H1 (cell line): ENCODE measurements around the gene FMNL1. TPM values are rescaled to one million over a fixed set of nuclear protein-coding genes. Genes with fewer than 3 reads are reported as not detected.
A peak's percentile ranks its signal among the peaks of the same experiment; 100 is the strongest.

Experiments
- CTCF ChIA-PET: fragments of 300-600 bp; sonication (Branson Sonifier 250); formaldehyde crosslinking; loops from one replicate; lab custom pipeline; 2021; ENCODE audit not compliant: partially characterized antibody; lab: Charles Lee
- POLR2A ChIA-PET: fragments of 300-600 bp; sonication (Branson Sonifier 250); formaldehyde crosslinking; loops from one replicate; lab custom pipeline; 2021; ENCODE audit warnings: inconsistent platforms; ENCODE audit not compliant: partially characterized antibody; lab: Charles Lee
- DNase-seq, 2 experiments: peaks; one replicate each; pipeline versions ENCODE4 v3.0.0 to v3.0.0-alpha.2; 2010 to 2022; ENCODE audit warnings: low spot score in 2 of 2, low read depth in 1 of 2, mixed read lengths in 1 of 2
- FAIRE-seq: peaks from 2 replicates; lab custom pipeline; 2011; peaks lifted over from hg19 to GRCh38; lab: Jason Lieb, UNC
- H2AFZ ChIP-seq: 2 replicates; pipeline ENCODE4 v1.8.1; 2012; ENCODE audit warnings: low read length, inconsistent platforms
- H2AK5ac ChIP-seq: 2 replicates; pipeline ENCODE4 v1.6.1; 2013; ENCODE audit warnings: low read depth, low read length
- H2BK120ac ChIP-seq: replicated peaks from 2 replicates; pipeline ENCODE3; 2013; ENCODE audit warnings: low read depth, low read length, inconsistent platforms
- H2BK12ac ChIP-seq: 2 replicates; pipeline ENCODE4 v1.6.1; 2013; ENCODE audit warnings: low read depth, low read length
- H2BK15ac ChIP-seq: 2 replicates; pipeline ENCODE4 v1.6.1; 2013; ENCODE audit warnings: low read length
- H2BK20ac ChIP-seq: 2 replicates; pipeline ENCODE4 v1.6.1; 2013; ENCODE audit warnings: low read length
- H2BK5ac ChIP-seq: 2 replicates; pipeline ENCODE4 v1.6.1; 2013; ENCODE audit warnings: low read depth, low read length
- H3K14ac ChIP-seq: 2 replicates; pipeline ENCODE4 v1.6.1; 2013; ENCODE audit warnings: inconsistent platforms; ENCODE audit not compliant: insufficient read length
- H3K18ac ChIP-seq: 2 replicates; pipeline ENCODE4 v1.6.1; 2013; ENCODE audit warnings: low read length; ENCODE audit errors: extremely low read depth
- H3K23ac ChIP-seq: 2 replicates; pipeline ENCODE4 v1.6.1; 2013; ENCODE audit warnings: inconsistent platforms; ENCODE audit not compliant: insufficient read length
- H3K23me2 ChIP-seq: 2 replicates; pipeline ENCODE4 v1.6.1; 2013; ENCODE audit warnings: low read depth, low read length
- H3K27ac ChIP-seq: 2 replicates; pipeline ENCODE4 v1.6.1; 2011; ENCODE audit warnings: low read depth, low read length, inconsistent platforms
- H3K27me3 ChIP-seq, 4 experiments: replicated peaks in 1 of 4; 1 replicate in 1 of 4; 2 replicates in 3 of 4; pipeline versions ENCODE4 v1.6.1 to v1.8.1; 2011 to 2013; ENCODE audit warnings: low read length in 3 of 4, mild to moderate bottlenecking in 3 of 4, inconsistent platforms in 2 of 4, mixed read lengths in 2 of 4, moderate library complexity in 1 of 4; ENCODE audit not compliant: control insufficient read depth in 3 of 4, insufficient read depth in 3 of 4; ENCODE audit errors: extremely low read depth in 1 of 4
- H3K36me3 ChIP-seq, 4 experiments: 2 replicates each; pipeline versions ENCODE4 v1.6.1 to v1.8.1; 2011 to 2013; ENCODE audit warnings: mild to moderate bottlenecking in 4 of 4, low read length in 3 of 4, moderate library complexity in 2 of 4, control low read depth in 1 of 4, inconsistent platforms in 1 of 4; ENCODE audit not compliant: insufficient read depth in 4 of 4, control insufficient read depth in 2 of 4
- H3K4ac ChIP-seq: replicated peaks from 2 replicates; pipeline ENCODE3; 2013; ENCODE audit warnings: low read length, low read depth, mixed read lengths, inconsistent platforms; ENCODE audit not compliant: insufficient read length
- H3K4me1 ChIP-seq, 4 experiments: replicated peaks in 1 of 4; 1 replicate in 1 of 4; 2 replicates in 3 of 4; pipeline versions ENCODE4 v1.6.1 to v1.8.1; 2011 to 2013; ENCODE audit warnings: low read length in 3 of 4, inconsistent platforms in 2 of 4, mixed read lengths in 1 of 4; ENCODE audit not compliant: insufficient read depth in 4 of 4, control insufficient read depth in 3 of 4
- H3K4me2 ChIP-seq, 2 experiments: 2 replicates each; pipeline versions ENCODE4 v1.6.1 to v1.8.1; 2011 to 2013; ENCODE audit warnings: low read depth in 2 of 2, low read length in 2 of 2, control low read depth in 1 of 2, inconsistent platforms in 1 of 2, mild to moderate bottlenecking in 1 of 2; ENCODE audit not compliant: insufficient read depth in 1 of 2
- H3K4me3 ChIP-seq, 4 experiments: fragments of 200-600, 300-600 bp in 1 of 4; sonication (generic), shearing (Covaris generic), sonication (Bioruptor Twin) in 1 of 4; 2 replicates each; pipeline versions ENCODE4 v1.5.1 to v1.8.1; 2011 to 2016; ENCODE audit warnings: low read length in 4 of 4, low read depth in 3 of 4, control low read depth in 2 of 4, inconsistent platforms in 2 of 4, mild to moderate bottlenecking in 2 of 4, mixed read lengths in 1 of 4, moderate library complexity in 1 of 4; ENCODE audit not compliant: insufficient read depth in 2 of 4; ENCODE audit errors: extremely low read depth in 1 of 4
- H3K56ac ChIP-seq: replicated peaks from 2 replicates; pipeline ENCODE3; 2013; ENCODE audit warnings: low read depth, mild to moderate bottlenecking, mixed read lengths, low read length, inconsistent platforms; ENCODE audit not compliant: insufficient read length
- H3K79me1 ChIP-seq: 2 replicates; pipeline ENCODE4 v1.6.1; 2013; ENCODE audit warnings: low read depth, low read length, control low read depth
- H3K79me2 ChIP-seq, 2 experiments: 2 replicates each; pipeline versions ENCODE4 v1.6.1 to v1.8.1; 2012 to 2013; ENCODE audit warnings: low read length in 2 of 2, mild to moderate bottlenecking in 2 of 2, inconsistent platforms in 1 of 2; ENCODE audit not compliant: insufficient read depth in 2 of 2, control insufficient read depth in 1 of 2
- H3K9ac ChIP-seq, 4 experiments: replicated peaks in 1 of 4; 1 replicate in 1 of 4; 2 replicates in 3 of 4; pipeline versions ENCODE4 v1.6.1 to v1.8.1; 2011 to 2013; ENCODE audit warnings: low read depth in 3 of 4, low read length in 3 of 4, control low read depth in 2 of 4, mild to moderate bottlenecking in 2 of 4, moderate library complexity in 2 of 4, inconsistent platforms in 1 of 4; ENCODE audit errors: extremely low read depth in 1 of 4
- H3K9me3 ChIP-seq, 2 experiments: 2 replicates each; pipeline versions ENCODE4 v1.6.1 to v1.8.1; 2012 to 2013; ENCODE audit warnings: mild to moderate bottlenecking in 2 of 2, moderate library complexity in 2 of 2, control low read depth in 1 of 2, inconsistent platforms in 1 of 2, low read depth in 1 of 2, low read length in 1 of 2, mixed read lengths in 1 of 2; ENCODE audit not compliant: insufficient read depth in 2 of 2
- H4K20me1 ChIP-seq, 2 experiments: replicated peaks in 1 of 2; 2 replicates each; pipeline versions ENCODE3 to v1.8.1; 2011 to 2013; ENCODE audit warnings: inconsistent platforms in 2 of 2, low read length in 2 of 2, mild to moderate bottlenecking in 1 of 2; ENCODE audit not compliant: insufficient read depth in 2 of 2, control insufficient read depth in 1 of 2
- H4K5ac ChIP-seq: 2 replicates; pipeline ENCODE4 v1.6.1; 2013; ENCODE audit warnings: low read length, low read depth, mixed read lengths, inconsistent platforms; ENCODE audit not compliant: insufficient read length
- H4K8ac ChIP-seq: 2 replicates; pipeline ENCODE4 v1.8.0; 2013; ENCODE audit warnings: mild to moderate bottlenecking, moderate library complexity, low read length, inconsistent platforms; ENCODE audit not compliant: insufficient read depth; ENCODE audit errors: extremely low read depth
- H4K91ac ChIP-seq: replicated peaks from 2 replicates; pipeline ENCODE3; 2013; ENCODE audit warnings: low read length, mixed read lengths, inconsistent platforms; ENCODE audit not compliant: insufficient read length
- CBX5 ChIP-seq: fragments of 300-800, 300-1000 bp; sonication (generic); IDR thresholded peaks from 2 replicates; pipeline ENCODE4 v1.7.1; 2016; ENCODE audit warnings: antibody characterized with exemption, low read length, low read depth
- CBX8 ChIP-seq: fragments of 300-800, 300-1000 bp; sonication (generic); IDR thresholded peaks from 2 replicates; pipeline ENCODE4 v1.7.1; 2016; ENCODE audit warnings: low read depth, low read length, borderline replicate concordance
- JUND ChIP-seq: IDR thresholded peaks from 2 replicates; pipeline ENCODE4 v1.6.1; 2011; ENCODE audit warnings: mild to moderate bottlenecking, improper control_type of control experiment, low read length
- POLR2A ChIP-seq, 2 experiments: IDR thresholded peaks; 1 replicate in 1 of 2; 2 replicates in 1 of 2; pipeline ENCODE4 v1.6.1; 2011; ENCODE audit warnings: low read depth in 2 of 2, low read length in 2 of 2, mild to moderate bottlenecking in 2 of 2; ENCODE audit errors: control extremely low read depth in 1 of 2
- POLR2AphosphoS5 ChIP-seq: IDR thresholded peaks from 2 replicates; pipeline ENCODE4 v1.6.1; 2011; ENCODE audit warnings: low read depth, low read length
- RAD21 ChIP-seq, 2 experiments: IDR thresholded peaks in 1 of 2; conservative IDR thresholded peaks in 1 of 2; 2 replicates each; pipeline ENCODE4 v1.6.1; 2011; ENCODE audit warnings: low read depth in 2 of 2, low read length in 2 of 2, improper control_type of control experiment in 1 of 2, inconsistent platforms in 1 of 2, mild to moderate bottlenecking in 1 of 2, moderate library complexity in 1 of 2
- SP4 ChIP-seq: IDR thresholded peaks from 2 replicates; pipeline ENCODE4 v1.6.1; 2012; ENCODE audit warnings: low read length, inconsistent platforms
- WGBS, 2 experiments: shearing (Covaris generic) in 1 of 2; methylation state at CpG; one replicate each; pipeline versions ENCODE4 v1.1.6 to v1.1.7; 2013 to 2015; ENCODE audit warnings: low lambda C conversion rate in 2 of 2, mixed read lengths in 2 of 2, inconsistent platforms in 1 of 2, low coverage in 1 of 2, missing lambda C conversion rate in 1 of 2; ENCODE audit not compliant: insufficient replicate concordance in 2 of 2, insufficient coverage in 1 of 2, insufficient read length in 1 of 2; ENCODE audit errors: extremely low coverage in 1 of 2, missing lambda C conversion rate in 1 of 2; 5-methylcytosine and 5-hydroxymethylcytosine counted together
- polyA plus RNA-seq, 7 experiments: library from polyadenylated mRNA; depleted of rRNA in 3 of 7; stranded (reverse) in 5 of 7; unstranded in 2 of 7; fragments of >200 nt in 5 of 7; fragments of 200-250 nt in 2 of 7; gene quantifications; 1 replicate in 5 of 7; 2 replicates in 1 of 7; 4 replicates in 1 of 7; pipeline versions ENCODE4 v1.2.1 to v1.2.3, GENCODE V29; 2011 to 2013; ENCODE audit warnings: missing spikeins in 2 of 7, mixed read lengths in 2 of 7
- total RNA-seq: library from RNA; stranded (reverse); fragmentation: NEBNext Ultra II Directional; extraction: Animal tissue kit (Norgen Biotek cat#: 25700); gene quantifications from 2 replicates; pipeline ENCODE4 v1.2.1, GENCODE V29; 2021
- TF ChIP-seq, protein P1 (sequence below), 3 experiments: IDR thresholded peaks; 1 replicate in 2 of 3; 2 replicates in 1 of 3; pipeline versions ENCODE4 v1.5.1 to v1.6.1; 2011; ENCODE audit warnings: low read length in 3 of 3, mild to moderate bottlenecking in 3 of 3, inconsistent platforms in 2 of 3, low read depth in 1 of 3, moderate library complexity in 1 of 3; ENCODE audit not compliant: insufficient read depth in 1 of 3; ENCODE audit errors: control extremely low read depth in 1 of 3

FMNL1 gene
- total and polyA plus RNA-seq, 2 of the 8 experiments (the other 6 are each of a cell fraction or from before 2014, with no cell fraction given) = 2.5 to 8.6 TPM

DNA sequence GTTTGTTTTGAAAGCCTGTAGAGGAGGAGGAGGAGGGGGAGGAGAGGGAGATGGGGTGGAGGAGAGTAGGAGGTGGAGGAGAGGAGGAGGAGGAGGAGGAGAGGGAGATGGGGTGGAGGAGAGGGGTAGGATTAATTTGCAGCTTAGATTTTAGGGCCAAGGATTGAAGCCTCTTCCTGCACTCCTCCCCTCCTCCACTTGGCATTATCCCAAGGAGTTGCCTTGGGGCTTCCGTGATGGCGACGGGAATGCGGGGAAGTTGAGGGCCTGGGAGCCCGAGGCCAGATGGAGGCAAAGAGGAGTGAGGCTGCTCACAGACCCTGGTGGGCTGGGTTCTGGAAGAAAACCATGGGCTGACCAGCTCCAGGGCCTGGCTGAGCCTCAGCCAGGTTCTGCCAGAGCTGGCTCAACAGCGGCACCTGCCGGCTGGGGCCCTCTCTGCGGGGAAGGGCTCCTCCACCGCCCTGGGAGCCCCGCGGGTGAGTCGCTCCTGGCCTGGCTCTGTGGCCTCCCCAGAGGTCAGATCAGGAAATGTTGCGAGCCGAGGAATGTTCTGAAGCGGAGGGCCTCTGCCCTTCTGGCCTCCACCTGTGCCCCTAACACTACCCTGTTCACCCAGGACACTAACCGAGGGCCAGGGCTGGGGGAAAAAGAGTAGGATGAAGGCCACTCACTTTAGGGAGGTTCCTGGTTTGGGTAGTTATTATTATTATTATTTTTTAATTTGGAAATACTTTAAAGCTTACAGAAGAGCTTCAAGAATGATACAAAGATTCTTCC is 23.9 kb upstream of the FMNL1 start:
- H3K4ac ChIP-seq = peak overlapping the region; percentile 83
- peak overlapping the region; percentile 85 for H4K5ac ChIP-seq
- H4K8ac ChIP-seq = peak overlapping the region; percentile 81
- WGBS, 2 experiments = 5% methylated on average over 15 of the region's 16 CpGs; no CpG with 5 or more reads in 1 of the 2 experiments
- H3K9me3 ChIP-seq = no peaks in the 10 kb centered on the region
- peak overlapping the region; percentile 29; the same call in 1 of the 2 replicates for H2BK20ac ChIP-seq
- 0 out of 2 replicates have a peak overlapping the region, but pooled peaks have one; percentile 50 for H2BK15ac ChIP-seq
- H3K23me2 ChIP-seq = no peaks in the 10 kb centered on the region
- ChIA-PET CTCF (interaction anchor here (0.7 to 11.9 kb wide), 43 partner anchors 9 to 427 kb away, joined by 3 to 187 read pairs (median 5); partner anchors contain the start of genes ACBD4, HEXIM1, HEXIM2 and PLCD3), POLR2A (interaction anchor here (0.6 to 10.4 kb wide), 12 partner anchors 9 to 82 kb away, joined by 3 to 199 read pairs (median 6); partner anchors contain the start of genes ACBD4, HEXIM1 and HEXIM2)
- peaks cover 2 to 9% (median 7%) of the 10 kb centered on the region in 4 experiments; a peak in 5 of 7 replicates for H3K4me1 ChIP-seq
- peak overlapping the region in 1 of 4 experiments; percentile 35; a peak in 2 of 8 replicates for H3K4me3 ChIP-seq
- no peak overlapping the region for H3K56ac ChIP-seq
- H2AFZ ChIP-seq = peak overlapping the region; percentile 82; the same call in 1 of the 2 replicates
- H3K27me3 ChIP-seq = no peaks in the 10 kb centered on the region
- DNase-seq (peak; percentile 90 to 100), FAIRE-seq (no peak)
- H2BK5ac ChIP-seq = peak overlapping the region; percentile 84
- H3K4me2 ChIP-seq = peak overlapping the region; percentile 3 to 60; a peak in 3 of 4 replicates
- no peak overlapping the region for H2AK5ac ChIP-seq
- no peaks in the 10 kb centered on the region for H3K79me1 ChIP-seq
- no peaks in the 10 kb centered on the region for H3K79me2 ChIP-seq
- H3K18ac ChIP-seq = peak overlapping the region; percentile 94
- H2BK120ac ChIP-seq = no peak overlapping the region
- H3K23ac ChIP-seq = no peak overlapping the region
- H3K14ac ChIP-seq = no peak overlapping the region
- no peaks in the 10 kb centered on the region for H3K36me3 ChIP-seq
- no peak overlapping the region for H3K9ac ChIP-seq
- H4K91ac ChIP-seq = peak overlapping the region; percentile 95
- H2BK12ac ChIP-seq = no peak overlapping the region
- no peak overlapping the region for H3K27ac ChIP-seq
- no peaks in the 10 kb centered on the region for H4K20me1 ChIP-seq
- TF ChIP-seq CBX5 (no peak), CBX8 (no peak), RAD21 (IDR thresholded peaks at IDR 0.05 in 1 of 2, conservative IDR thresholded peaks at IDR 0.05 in 1 of 2; ENCODE audit: low read depth in 2 of 2, low read length in 2 of 2) (peak; percentile 93 to 100), JUND (peak; percentile 70; the same call in 1 of the 2 replicates), POLR2A (IDR thresholded peaks at IDR 0.05; ENCODE audit: control extremely low read depth in 1 of 2, low read depth in 2 of 2, low read length in 2 of 2) (0 out of 3 replicates have a peak, but pooled peaks of 1 of the 2 experiments have one; percentile 48), SP4 (peak; percentile 26; the same call in 1 of the 2 replicates), POLR2AphosphoS5 (peak; percentile 27; the same call in 1 of the 2 replicates)
- TF ChIP-seq, protein P1, sequence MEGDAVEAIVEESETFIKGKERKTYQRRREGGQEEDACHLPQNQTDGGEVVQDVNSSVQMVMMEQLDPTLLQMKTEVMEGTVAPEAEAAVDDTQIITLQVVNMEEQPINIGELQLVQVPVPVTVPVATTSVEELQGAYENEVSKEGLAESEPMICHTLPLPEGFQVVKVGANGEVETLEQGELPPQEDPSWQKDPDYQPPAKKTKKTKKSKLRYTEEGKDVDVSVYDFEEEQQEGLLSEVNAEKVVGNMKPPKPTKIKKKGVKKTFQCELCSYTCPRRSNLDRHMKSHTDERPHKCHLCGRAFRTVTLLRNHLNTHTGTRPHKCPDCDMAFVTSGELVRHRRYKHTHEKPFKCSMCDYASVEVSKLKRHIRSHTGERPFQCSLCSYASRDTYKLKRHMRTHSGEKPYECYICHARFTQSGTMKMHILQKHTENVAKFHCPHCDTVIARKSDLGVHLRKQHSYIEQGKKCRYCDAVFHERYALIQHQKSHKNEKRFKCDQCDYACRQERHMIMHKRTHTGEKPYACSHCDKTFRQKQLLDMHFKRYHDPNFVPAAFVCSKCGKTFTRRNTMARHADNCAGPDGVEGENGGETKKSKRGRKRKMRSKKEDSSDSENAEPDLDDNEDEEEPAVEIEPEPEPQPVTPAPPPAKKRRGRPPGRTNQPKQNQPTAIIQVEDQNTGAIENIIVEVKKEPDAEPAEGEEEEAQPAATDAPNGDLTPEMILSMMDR (IDR thresholded peaks at IDR 0.05; ENCODE audit: control extremely low read depth in 1 of 3, insufficient read depth in 1 of 3, low read depth in 1 of 3, low read length in 3 of 3) = peak; percentile 97 to 99 (median 99)
